ENCODE results near the gene DPF1.
"Not testable (repeated sequence)": the region's sequence is repeated elsewhere in the genome, so short reads cannot be mapped to it uniquely, and the experiment has no call there.

Gene DPF1

DNA sequence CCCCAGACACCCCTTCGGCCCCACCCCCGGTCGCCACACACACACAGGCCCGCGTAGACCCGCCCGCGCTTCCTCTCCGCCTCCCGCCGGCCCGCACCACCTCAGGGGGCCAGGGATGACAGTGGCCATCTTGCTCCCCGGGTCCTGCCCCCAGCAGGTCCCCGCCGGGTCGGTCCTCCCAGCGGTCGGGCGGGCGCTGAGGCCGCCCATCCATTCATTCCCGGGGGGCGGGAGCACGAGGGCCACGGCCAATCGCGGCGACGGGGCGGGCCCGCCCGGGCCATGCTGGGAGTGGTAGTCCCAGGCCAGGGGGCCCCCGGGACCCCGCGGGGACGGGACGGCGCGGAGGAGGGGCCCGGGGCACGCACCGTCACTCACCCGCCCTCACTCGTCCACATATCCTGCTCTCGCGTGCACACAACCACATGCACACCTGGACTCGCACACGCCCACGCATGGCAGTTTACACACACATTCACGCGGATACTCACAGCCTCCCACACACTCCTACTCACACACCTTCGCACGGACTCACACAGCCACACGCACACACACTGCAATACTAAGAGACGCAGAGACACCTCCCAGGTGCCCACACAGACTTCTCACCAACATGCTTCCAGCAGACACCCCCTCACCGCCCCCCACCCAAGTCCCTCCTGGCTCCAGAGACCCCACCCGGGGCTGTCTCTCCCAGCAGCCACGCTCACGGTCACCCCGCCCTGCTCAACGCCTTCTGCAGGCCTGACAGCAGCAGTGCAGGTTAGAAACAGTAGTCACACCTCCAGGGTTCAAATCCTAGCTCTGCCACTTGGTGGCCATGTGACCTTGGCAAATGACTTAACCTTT lies at the start of gene DPF1:
TSS of gene DPF1 (minus strand) at position 209 of the 849 bp plus-strand sequence. CDS start at position 129, 80 bp downstream.
- DNase-seq (ENCODE audit: low read depth in 2 of 2), result peak; percentile 15 to 29

DNA sequence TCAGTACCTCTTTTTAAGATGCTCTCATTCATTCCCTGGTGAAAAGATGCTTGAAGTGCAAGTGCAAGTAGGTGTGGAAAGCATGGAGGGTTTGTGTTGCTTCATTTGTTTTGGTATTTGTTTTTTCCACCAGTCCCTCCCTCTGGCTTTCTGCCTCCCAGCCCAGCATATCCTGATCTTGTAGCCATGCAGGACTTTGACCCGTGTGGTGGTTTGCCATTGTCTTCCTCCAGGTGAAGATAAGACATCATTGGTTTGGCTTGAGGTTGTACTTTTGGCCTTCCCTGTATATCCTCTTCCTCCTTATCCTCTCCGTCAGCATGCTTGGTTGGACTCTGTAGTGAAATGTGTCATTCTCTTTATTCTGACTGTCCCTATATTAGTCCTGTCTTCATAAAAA lies 49.5 kb upstream of the DPF1 start:
- no peak for DNase-seq (ENCODE audit: low read depth in 2 of 2)

DNA sequence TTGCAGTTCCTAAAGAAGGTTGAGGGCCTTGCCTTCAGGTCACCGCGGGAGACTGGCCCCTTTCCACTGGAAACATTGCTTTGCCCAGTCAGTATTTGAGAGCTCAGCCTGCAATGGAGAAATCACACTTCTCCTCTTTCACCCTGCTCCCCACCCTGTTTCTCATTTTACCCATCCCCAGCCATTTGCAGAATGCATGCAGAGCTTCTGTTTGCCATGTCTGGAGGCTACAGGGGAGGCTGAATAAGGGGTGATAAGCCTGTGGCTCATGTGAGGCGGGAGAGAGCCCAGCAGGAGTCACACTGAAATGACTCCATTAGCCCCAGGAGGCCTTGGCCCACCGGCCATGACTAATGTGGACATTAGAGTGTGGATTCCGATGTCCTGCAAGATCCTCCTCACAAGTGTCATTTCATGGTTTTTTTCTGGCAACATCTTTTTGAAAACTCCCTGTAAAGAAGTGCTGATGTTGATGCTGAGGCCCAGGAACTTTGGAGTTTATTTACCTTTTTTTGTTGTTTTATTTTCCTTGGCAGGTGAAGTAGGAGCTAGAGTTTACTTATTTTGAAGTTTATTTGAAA lies 46.7 kb upstream of the DPF1 start:
- no peak for DNase-seq (ENCODE audit: low read depth in 2 of 2)

DNA sequence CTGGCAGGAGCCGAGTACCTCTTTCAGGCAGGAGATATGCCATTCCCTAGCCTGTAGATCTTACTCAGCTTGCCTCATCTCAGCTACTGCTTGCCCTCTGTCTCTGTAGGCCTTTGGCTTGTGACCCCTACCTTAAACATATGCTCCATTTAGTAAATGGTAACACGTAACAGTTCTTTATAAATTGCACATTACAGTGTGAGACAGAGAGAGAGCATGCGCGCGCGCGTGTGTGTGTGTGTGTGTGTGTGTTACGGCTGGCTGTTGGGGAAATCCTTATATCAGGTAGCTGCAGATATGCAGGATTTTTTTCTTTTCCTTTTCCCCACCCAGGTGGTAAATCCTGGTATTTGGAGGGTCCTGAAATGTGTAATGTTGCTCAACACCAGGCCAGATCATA lies 44.5 kb upstream of the DPF1 start:
- DNase-seq (ENCODE audit: low read depth in 2 of 2), result no peak

DNA sequence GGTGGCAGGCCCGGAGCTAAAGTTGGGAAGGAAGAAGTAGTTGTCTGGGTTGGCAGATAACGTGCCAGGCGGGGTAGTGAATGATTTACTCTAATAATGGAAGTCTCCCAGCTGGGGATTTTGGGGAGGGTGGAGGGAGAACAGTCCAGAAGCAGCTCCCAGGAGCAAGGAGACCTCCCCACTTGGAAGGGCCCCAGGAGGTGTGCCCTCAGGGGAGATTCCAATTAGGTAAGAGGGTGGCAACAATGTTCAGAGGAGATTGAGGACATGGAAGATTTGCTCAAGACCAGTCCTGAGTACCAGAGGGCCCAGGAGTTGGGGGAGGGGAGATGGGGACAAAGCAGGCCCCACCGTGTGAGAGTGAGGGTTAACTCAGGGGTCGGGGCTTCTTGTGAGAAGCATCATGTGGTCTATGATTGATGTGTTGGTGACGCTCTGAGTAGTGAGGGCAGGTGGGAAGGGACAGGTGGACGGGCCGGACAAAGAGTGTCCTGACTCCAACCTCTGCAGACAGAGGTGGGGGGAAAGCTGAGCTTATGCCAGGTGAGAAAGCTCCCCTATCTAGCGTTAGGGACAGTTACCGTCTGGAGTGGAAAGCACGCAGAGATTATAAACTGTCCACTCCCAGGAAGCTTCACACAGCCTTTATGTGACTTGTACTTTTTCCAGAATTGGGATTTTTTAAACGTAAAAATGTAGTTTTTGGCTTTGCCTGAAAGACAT lies 43.9 kb upstream of the DPF1 start:
- no peak for DNase-seq (ENCODE audit: low read depth in 2 of 2)

DNA sequence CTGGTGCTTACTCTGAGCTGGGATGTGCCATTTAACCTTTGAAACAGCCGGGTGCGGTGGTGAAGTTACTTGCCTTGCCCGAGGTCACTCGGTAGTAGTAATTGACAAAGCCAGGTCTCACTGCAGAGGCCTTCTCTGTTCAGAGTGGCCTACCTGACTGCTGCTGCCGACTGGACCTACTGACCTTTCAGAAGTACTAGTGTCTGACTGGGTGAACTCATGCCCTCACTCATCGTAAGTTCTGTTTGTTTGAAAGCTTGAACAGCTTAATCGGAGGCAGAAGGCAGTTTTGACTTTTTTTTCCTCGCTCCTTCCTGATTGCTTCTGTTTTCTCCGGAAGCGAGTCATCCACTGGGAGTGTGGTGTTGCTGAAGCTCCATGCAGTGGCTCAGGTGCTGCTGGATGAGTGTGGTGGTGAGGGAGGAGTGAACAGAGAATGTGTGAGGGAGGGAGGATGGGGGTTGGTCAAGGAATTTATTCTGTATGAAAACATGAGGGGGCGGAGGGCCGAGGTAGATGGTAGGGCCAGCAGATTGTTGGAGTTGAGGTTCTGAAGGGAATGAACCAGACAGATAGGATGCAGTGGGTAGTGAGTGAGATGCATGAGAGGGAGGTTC lies 43.1 kb upstream of the DPF1 start:
- DNase-seq (ENCODE audit: low read depth in 2 of 2), result no peak

DNA sequence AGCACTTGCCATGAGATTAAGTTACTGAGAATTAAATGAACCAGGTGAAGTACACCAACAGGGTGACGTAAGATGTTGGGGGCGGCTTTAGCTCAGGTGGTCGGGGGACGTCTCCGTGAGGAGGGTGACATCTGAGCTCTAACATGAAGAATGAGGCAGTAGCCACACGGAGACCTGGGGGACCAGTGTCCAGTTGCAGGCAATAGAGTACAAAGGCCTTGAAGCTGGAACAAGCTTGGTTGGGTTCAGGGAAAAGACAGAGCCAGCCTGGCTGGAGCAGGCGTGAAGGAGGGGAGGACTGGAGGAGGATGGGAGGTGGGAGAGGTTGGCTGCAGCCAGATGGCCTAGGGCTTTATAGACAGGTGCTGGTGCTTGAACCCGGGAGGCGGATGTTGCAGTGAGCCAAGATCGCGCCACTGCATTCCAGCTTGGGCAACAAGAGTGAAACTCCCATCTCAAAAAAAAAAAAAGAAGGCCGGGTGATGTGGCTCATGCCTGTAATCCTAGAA lies 42.0 kb upstream of the DPF1 start:
- DNase-seq (ENCODE audit: low read depth in 2 of 2), result no peak

DNA sequence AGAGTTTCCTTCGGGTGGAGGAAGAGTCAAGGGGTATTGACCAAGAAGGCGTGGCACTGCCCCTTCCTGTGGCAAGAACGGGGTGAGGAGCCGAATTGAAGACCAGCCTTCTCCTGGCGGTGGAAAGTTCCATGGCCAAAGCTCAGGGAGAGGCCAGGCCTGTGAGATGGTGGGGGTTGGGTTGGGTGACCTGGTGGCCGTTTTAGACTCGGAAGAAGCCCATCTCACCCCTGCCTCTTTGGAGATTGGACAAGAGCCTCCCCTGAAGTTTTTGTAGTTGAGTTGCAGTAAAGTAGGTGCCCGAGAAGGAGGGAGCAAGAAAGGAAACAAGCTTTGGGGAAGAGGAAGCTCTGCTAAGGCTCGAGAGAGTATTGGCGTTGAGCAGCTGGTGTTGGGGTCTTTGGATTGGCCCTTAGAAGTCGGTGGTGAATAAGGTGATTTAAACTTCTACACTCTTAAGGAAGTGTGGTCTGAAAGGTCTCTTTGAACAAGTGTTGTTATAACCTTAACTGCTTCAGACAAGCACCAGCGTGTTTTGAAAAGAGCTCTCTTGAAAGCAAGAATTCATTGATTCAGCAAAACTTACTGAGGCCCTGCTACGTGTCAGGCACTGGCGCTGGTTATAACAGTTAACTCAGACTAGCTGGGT lies 41.3 kb upstream of the DPF1 start:
- no peak for DNase-seq (ENCODE audit: low read depth in 2 of 2)

DNA sequence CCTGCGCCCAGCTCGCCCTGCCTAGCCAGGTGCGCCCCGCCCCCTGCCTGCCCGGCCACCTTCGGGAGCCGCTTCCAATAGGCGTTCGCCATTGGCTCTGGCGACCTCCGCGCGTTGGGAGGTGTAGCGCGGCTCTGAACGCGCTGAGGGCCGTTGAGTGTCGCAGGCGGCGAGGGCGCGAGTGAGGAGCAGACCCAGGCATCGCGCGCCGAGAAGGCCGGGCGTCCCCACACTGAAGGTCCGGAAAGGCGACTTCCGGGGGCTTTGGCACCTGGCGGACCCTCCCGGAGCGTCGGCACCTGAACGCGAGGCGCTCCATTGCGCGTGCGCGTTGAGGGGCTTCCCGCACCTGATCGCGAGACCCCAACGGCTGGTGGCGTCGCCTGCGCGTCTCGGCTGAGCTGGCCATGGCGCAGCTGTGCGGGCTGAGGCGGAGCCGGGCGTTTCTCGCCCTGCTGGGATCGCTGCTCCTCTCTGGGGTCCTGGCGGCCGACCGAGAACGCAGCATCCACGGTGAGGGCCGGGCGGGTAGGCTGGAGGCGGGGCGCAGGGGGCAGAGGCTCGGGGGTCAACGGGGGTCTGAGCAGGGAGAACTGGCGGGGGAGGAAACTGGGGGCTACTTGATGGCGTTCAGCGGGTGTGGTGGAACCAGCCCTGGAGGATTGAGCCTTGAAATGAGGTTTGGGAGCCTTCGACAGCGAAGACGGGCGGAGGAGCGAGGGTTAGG lies 40.6 kb upstream of the DPF1 start, which contains the start of gene SPINT2:
TSS of gene SPINT2 (plus strand) at position 88 of the 727 bp plus-strand sequence. CDS start at position 408, 320 bp downstream.
- peak; percentile 9 to 19 for DNase-seq (ENCODE audit: low read depth in 2 of 2)

DNA sequence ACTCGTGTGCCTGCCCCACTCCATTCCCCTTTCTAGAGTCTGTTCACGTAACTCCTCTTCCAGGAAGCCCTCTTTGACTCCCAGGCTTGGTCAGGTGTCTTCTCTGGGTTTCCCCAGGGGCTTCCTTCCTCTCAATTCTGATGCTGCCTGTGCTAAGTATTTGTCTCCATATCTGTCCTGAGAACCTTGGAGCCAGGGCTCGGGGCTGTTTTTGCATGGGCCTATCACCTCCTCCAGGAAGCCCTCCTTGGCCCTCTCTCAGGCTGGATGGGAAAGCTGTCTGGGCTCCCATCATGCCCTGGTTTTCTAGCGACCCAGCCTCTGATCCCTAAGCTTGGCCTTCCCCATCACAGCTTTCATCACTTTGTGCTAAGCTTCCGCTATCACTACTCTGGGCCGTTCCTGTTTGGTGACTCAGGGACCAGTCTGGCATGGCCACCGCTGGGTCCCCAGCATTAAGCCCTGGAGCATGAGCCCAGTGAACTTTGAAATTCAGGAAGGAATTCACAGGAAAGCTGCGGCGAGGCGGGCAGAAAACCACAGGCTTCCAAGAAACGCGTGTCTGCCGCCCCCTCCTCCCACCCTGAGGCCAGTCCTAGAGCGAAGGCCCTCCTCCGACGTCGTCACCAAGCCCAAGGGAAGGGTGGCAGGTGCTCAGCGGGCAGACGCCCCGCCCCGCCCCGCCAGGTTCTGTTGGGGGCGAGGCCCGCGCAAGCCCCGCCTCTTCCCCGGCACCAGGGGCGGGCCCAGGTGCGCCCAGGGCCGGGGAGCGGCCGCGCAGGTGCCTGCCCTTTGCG lies 39.9 kb upstream of the DPF1 start:
- peak; percentile 30 to 72 for DNase-seq (ENCODE audit: low read depth in 2 of 2)

DNA sequence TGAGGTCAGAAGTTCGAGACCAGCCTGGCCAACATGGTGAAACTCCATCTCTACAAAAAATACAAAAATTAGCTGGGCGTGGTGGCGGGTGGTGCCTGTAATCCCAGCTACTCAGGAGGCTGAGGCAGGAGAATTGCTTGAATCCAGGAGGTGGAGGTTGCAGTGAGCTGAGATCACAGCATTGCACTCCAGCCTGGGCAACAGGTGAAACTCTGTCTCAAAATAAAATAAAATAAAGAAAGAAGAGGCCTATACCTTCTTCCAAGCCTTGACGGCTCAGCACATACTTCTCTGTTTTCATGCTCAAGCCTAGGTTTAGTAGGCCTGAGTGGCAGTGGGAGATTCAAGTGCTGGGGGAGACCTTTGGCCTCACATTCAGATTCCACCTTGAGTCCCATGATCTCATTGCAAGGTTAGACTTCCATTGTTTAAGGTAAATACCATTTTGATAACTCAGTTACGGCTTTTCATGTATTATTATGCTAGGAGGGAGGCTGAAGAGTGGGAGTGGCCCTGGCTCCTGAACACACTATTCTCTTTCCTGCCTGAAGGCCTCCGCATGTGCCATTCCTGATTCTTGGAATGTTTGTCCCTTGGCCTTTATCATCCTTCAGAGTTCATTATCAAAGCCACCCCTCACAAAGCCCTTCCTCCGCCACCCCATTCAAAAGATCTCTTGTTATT lies 38.7 kb upstream of the DPF1 start:
- no peak for DNase-seq (ENCODE audit: low read depth in 2 of 2)

DNA sequence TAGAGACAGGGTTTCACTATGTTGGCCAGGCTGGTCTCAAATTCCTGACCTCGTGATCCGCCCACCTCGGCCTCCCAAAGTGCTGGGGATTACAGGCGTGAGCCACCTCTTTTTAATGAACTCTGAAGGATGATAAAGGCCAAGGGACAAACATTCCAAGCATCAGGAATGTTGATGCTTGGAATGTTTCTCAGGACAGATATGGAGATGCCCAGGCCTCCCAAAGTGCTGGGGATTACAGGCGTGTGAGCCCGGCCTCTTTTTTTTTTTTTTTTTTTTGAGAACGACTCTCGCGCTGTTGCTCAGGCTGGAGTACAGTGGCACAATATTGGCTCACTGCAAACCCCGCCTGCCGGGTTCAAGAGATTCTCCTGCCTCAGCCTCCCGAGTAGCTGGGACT lies 37.9 kb upstream of the DPF1 start:
- not testable (repeated sequence) for DNase-seq (ENCODE audit: low read depth in 2 of 2)

DNA sequence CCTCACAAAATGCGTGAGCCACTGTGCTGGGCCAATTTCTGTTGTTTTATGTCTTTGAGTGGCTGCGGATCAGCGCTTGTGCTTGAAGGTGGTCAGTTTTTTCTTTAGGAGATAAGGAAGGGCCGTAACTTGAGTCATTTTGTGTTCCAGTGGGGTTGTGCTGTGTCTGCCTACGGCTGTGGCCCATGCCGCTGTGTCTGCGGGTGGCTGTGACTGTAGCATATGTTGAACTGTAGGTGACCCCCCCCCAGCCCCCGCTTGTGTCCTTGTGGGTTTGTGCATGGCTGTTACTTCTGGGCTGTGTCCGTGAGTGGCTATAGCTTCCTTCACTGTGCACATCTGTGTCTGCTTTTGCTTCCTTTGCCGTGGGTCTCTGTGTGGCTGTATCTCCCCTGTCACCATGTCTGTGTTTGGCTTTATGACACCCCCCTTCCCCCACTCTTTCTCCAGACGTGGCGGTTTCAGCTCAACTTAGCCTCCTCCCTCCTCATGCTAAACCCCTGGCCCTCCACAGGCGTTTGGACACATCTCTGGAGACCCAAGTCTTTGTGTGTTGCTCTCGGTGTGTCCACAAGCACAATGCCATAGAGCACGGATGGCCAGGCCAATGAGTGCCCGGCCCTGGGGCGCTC lies 31.5 kb upstream of the DPF1 start:
- no peak for DNase-seq (ENCODE audit: low read depth in 2 of 2)

DNA sequence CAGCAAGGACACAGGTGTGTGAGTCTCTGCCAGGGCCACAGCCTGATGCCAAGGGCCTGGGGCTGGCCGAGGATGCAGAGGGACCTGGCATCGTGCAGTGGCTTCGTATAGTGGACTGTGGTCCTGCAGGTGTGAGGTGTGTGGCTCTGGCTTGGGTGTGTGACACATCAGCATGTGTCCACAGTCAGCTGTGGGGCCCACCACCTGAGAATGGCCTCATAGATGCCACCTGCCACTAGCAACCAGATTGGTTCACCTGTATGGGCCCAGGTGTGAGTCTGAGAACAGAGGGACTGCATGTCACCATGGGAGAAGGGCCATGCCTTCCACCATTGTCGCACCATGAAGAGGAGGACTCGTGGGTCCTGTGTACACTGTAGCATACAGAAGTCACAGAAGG lies 29.8 kb upstream of the DPF1 start:
- no peak for DNase-seq (ENCODE audit: low read depth in 2 of 2)

DNA sequence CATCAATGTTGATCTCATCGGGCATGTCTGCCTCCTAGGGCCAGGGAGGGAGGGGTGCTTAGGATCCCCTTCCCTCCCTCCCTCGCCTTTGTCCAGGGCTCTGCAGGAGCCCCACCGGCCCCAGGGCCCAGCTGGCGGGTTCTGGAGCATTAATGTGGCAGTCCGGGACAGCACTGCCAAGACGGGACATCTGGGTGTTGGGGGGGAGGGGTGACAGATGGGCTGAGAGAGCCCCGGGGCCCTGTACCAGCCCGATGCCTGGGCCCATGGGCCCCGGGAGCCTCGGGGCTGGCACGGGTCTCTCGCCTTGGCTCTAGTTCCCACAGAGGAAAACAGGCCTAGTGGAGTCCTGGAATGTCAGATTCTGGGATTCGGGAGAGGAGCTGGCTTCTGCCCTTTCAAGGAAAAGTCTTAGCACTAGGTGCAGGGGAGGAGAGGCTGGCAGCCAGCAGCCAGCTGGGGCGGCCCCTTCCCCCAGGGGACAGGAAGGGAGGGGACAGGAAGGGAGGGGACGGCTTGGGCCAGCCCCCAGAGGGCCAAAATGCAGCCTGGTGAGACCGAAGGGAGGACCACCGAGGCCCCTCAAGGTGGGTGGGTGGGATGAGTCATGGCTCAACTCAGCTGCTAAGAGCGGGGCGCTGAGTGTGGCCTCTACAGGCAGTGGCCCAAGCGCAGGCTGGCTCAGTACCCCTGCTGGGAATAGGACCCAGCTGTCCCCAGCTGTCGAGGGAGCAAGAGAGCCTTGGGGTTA lies 29.1 kb upstream of the DPF1 start:
- DNase-seq (ENCODE audit: low read depth in 2 of 2), result no peak

DNA sequence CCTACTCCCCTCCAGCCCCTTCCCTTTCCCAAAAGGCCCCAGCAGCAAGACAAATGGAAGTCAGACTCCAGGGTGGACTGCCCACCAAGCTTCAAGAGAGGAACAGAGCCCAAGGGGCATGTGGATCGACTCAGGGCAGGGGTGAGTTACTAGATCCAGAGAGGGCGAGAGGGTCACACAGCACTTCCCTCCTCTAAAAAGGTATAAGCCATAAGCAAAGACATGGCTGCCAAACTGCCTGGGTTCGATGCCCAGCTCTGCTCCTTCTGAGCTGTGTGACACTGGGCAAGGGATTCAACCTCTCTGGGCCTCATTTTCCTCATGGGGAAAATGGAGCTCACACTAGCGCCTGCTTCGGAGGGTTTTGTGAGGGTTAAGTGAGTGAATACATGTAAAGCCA lies 28.4 kb upstream of the DPF1 start:
- no peak for DNase-seq (ENCODE audit: low read depth in 2 of 2)

DNA sequence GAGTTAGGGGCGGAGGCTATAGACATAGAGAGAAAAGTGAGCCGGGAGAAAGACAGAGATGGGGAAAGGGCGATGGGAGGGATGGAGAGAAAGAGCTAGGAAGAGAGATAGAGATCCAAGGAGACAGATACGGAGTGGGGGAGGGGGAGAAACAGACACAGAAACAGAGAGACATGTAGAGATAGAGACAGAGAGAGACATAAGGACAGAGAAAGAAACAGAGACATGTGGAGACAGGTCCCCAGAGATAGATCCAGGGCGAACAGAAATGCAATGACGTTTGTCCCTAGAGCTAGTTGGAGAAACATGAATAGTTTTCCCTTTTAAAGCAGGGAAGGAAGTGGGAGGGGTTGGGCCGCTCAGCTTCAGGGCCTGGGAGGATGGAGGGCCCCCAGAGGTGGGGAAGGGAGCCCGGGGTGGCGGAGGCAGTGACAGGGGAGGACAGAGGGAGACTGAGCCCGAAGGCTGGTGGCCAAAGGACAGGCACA lies 27.6 kb upstream of the DPF1 start:
- no peak for DNase-seq (ENCODE audit: low read depth in 2 of 2)
